HG02610 (cell line): ENCODE results near the gene JSRP1.

Experiments used
- ATAC-seq: cut with Tn5 transposase; IDR thresholded peaks from one replicate; pipeline ENCODE4 v1.9.1; 2021; ENCODE audit warnings: mild to moderate bottlenecking, moderate library complexity; ENCODE audit not compliant: unreplicated experiment

Gene JSRP1

DNA sequence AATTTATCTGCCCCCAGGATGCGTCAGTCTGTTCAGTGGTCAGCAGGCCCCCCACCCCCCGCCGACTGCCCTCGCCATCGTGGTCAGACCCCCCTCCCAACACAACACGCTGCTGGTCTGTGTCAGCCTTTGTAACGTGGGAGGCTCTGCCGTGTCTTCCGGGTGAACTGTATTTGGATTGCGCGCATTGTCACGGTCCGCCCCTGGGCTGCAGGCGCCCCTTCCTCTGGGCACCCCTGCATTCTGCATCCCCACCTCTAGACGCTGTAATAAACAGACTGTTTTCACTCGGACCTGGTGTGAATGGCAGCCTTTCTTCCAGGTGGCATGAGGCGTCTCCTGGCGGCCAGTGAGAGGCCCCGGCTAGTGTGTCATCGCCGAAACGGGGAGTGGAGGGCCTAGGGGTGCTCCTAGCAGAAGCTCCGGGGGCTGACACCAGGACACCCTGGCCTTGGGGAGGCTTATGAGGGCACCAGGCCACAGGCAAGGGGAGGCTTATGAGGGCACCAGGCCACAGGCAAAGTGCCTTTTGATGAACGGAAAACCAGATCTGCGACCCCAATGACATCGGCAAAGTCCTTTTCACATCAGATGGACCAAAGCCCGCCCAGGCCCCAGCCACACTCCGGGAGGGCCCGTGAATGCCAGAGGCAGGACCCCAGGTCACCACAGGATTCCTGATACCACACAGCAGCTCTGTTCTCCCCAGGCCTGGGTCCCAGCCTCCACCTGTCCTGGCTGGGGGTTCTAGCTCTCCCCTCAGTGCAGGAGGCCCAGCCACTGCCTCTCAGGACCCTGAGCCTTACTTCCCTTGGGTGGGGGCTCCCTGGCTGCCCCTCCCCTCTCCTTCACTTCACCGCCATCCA lies 23.7 kb downstream of the JSRP1 start:
- ATAC-seq = no peak

DNA sequence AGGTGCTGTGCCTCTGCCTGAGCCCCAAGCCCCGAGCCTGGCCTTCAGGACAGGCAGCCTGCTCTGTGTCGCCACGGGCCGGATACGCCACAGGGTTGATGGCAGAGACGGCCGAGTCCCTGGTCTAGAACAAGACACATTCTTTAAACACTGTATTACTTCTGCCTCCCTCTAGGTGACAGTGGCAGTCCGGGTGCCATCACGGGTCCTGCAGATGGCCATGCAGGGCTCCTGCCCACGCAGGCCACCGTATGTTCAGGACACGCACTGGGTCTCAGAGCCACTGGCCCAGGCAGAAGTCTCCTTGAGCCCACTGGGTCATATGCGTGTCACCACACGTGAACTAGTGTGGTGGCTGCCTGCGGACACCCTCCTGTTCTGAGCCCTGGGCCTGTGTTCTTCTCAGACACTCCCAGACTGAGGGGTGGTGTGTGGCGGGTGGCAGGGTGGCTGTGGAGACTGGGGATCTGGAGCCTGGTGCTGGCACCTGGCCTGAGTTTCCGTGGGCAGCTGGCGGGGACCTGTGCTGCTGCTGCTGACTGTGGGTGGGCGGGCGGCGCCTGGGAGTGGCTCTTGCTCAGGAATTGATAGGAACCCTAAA lies 24.5 kb downstream of the JSRP1 start:
- ATAC-seq = no peak

DNA sequence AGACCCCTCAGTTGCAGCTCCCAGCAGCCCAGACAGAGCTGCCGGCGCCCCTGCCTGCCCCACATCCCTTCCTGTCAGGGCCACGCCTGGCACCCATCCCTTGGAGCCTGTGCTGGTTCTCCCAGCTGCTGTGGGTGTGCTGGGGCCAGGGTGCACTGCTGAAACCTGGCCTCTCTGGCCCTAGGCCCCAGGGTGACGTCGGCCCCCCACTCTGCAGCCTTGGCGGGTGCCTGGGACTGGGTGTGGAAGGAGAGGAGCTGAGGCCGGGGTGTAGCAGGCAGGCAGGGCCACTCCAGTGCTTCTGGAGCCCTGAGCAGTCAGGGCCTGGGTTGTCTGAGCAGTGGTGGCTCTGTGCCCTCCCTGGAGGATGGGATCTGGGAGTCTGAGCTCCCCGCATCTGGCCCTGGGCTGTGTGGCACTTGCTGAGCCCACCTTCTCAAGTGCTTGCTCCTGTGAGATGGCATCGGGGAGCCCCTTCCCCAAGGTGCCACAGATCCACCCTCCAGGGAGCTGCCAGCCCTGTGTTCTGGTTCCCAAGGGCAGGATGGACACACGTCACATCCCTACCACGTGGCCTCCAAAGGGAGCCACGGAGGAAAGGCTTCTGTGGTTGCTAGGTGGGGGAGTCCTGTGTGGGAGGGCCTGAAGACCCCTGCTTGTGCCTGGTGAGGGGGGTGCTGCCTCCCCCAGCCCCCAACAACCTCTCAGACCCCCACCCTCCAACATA lies 25.2 kb downstream of the JSRP1 start:
- no peak for ATAC-seq

DNA sequence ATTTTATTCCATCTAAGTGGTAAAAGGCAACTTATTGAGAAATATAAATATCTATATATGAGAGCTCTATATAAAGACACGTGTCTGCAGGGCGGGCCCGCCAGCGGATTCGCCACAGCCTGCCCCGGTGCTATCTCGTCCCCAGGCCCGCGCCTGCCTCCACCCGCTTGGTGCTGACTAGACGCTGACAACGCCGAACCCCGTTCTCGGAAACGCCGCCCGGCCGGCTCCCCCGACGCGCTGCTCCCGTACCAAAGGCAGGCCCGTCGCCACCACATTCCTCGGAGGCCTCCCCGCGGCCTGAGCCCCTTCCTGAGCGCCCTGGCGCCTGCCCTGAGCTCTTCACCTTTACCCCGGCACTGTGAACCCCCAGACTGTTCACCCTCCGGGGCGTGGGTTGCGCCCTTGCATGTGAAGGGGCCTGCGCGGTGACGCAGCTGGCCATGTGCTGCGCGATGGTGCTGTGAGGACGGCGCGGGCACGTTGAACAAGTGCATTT lies 26.1 kb downstream of the JSRP1 start:
- ATAC-seq = no peak

DNA sequence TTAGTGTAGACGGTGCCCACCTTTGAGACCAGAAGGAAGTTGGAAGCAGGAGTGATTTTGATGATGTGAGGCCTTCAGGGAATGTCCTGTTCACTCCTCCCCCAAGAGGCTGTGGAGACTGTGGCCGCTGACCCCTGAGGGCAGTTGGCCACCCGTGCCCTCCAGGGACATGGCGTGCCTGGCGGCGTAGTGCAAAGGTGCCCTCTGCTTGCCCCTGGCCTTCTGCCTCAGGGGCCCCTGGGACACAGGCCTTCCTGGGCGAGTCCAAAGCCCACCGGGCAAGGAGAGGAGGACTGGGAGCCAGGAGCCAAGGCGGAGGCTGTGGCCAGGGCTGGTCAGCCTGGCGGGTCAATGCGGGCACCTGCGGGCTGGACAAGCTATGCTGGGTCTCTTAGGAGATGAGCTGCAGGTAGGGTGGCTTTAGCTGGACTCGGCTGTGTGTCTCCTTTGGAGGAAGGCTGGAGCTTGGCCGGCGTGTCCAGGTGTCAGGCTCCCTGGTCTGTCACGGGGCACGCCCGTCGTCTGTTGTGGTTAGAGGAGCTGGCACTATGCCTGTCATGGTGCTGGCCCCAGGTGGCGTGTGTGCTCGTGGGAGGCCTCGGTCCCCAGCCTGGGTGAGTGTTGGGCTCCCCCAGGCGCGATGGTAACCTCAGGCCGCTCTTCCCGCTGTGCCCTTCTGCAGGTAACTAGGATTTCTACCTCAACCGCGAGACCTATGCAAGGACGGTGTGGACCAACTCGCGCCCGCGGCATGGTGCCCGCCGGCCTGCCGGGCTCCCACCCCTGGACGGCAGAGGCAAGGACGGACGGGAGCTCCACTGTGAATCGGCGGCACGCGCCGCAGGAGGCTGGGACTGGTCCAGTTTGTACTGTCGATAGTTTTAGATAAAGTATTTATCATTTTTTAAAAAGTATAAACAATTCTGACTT lies 26.8 kb downstream of the JSRP1 start:
- ATAC-seq = no peak

DNA sequence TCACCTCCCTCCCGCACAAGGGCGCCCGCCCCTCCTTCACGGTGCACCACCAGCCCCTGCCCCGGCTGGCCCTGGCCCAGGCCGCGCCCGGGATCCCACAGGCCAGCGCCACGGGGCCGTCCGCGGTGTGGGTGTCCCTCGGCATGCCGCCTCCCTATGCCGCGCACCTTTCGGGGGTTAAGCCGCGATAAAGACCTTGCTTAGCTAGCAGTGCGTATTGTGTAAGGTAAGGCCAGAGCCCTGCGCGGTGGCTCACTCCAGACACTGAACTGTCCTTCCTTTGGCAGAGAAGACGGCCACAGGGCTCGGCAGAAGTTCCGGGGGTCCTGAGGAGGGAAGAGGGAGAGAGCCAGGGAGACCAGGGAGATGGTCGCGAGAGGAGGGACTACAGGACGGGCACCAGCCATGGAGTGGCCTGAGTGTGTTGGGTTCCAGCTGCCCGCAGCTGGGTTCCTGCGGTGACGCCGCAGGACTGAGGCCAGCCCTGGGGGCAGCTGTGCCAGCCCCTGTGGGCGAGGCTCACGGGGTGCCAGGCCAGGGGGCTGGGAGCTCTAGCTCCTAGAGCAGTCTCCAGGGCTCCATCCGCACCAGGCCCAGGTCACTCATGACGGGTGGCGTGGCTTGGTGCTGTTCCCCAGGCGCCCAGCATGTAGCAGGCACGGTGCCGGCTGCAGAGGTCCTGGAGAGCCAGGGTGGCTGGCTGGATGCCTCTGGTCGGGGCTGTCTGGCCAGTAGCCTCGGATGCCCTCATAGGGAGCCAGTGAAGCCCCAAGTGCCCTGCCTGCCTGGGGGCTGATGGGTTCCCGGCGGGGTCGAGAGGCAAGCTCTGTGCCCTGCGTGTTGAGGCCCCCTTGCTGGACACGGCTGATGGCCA lies 27.8 kb downstream of the JSRP1 start:
- no peak for ATAC-seq

DNA sequence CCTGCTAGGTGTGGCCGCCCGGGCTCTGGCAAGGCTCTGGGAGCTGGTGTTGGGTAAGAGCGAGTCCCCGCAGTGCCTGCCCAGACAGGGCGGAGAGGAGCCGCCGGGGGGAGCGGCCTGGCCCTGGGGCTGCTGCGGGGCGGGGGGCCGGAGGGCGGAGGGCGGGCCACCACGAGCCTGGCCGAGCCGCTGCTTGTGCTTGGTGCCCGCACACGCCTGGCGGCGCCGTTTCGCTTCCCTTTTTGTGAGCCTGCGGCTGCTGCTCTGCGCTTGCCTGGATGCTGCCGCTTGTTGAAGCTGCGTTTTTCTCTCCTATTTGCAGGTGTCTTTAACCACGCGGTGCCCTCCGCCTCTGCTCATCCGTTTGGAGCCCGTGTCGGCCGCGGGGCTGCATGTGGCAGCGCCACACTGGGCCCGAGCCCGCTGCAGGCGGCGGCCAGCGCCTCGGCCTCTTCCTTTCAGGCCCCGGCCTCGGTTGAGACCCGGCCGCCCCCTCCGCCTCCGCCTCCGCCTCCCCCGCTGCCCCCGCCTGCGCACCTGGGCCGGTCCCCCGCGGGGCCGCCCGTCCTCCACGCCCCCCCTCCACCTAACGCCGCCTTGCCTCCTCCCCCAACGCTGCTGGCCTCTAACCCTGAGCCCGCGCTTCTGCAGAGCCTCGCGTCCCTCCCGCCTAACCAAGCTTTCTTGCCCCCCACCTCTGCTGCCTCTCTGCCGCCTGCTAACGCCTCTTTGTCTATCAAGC lies 28.6 kb downstream of the JSRP1 start:
- no peak for ATAC-seq

DNA sequence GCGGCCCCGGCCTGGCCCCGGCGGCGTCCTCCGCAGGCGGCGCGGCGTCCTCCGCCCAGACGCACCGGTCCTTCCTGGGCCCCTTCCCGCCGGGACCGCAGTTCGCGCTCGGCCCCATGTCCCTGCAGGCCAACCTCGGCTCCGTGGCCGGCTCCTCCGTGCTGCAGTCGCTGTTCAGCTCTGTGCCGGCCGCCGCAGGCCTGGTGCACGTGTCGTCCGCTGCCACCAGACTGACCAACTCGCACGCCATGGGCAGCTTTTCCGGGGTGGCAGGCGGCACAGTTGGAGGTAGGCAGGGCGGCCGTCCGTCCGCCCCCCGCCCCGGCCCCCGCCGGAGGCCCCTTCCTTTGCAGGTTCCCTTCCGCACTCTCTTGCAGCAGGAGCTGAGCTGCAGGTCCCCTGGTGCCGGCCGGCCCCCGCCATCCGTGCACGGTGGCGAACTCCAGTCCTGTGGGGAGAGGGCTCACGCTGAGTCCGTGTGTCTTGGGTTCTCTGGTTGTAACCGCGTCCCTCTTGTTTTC lies 29.3 kb downstream of the JSRP1 start:
- no peak for ATAC-seq

DNA sequence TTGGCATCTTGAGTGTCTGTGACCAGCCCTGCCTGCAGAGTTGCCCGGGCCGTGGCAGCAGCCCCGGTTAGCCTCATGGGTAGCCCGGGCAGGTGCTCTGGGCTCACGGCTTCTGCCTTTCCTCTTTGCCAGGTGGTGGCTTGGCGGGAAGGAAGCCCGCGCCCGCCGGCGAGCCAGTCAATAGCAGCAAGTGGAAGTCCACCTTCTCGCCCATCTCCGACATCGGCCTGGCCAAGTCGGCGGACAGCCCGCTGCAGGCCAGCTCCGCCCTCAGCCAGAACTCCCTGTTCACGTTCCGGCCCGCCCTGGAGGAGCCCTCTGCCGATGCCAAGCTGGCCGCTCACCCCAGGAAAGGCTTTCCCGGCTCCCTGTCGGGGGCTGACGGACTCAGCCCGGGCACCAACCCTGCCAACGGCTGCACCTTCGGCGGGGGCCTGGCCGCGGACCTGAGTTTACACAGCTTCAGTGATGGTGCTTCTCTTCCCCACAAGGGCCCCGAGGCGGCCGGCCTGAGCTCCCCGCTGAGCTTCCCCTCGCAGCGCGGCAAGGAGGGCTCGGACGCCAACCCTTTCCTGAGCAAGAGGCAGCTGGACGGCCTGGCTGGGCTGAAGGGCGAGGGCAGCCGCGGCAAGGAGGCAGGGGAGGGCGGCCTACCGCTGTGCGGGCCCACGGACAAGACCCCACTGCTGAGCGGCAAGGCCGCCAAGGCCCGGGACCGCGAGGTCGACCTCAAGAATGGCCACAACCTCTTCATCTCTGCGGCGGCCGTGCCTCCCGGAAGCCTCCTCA lies 30.0 kb downstream of the JSRP1 start:
- no peak for ATAC-seq

DNA sequence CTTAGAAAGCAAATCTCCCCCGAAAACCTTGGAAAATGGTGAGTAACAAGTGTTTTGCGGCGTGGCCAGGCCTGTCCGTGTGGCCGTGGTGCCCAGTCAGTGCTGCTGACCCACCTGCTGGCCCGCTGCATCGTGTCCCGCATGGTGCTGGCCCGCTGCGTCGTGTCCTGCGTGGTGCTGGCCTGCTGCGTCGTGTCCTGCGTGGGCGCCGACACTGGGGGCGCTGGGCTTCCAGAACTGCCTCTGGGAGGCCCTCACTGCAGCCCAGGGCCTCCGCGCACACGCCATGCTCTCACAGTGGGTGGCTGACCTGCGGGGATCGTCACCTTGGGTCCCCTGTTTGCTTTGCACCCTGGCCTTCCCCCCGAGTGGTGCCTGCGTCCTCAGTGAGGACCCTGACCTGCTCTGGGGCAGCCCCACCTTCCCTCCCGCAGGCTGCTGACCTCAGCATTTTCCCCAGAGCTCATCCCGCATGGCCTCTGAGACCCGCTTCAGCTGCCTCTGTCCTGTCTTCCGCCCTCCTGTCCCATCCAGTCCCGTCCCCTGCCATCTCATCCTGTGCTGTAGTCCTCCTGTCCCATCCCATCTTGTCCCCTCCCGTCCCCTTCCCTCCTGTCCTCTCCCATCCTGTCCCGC lies 30.7 kb downstream of the JSRP1 start:
- no peak for ATAC-seq

DNA sequence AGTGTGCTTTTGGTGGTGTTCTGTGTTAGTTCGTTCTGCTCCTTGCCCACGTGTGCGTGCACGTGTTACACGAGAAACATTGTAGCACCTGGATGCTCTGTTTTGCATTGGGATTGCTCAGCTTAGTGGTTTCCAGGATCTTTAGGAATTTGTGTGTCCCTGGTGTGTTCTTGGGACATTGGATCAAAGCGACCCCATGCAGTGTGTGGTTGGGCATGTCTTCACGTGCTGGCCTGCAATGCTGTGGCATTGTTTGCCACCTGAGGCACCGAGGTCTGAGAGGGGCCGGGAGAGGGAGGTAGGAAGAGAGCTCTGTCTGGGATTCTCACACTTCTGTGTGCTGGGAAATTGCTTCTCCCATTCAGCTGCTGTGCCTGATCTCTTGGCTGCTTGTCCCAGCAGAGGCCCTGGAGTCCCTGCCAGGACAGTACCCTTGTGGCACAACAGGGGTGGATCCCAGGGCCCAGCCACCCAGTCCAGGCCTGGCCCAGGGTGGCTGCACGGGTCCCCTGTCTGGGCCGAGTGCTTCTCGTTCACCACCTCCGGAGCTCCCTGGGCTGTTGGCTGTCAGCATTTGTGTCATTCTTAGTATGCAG lies 31.4 kb downstream of the JSRP1 start:
- no peak for ATAC-seq

DNA sequence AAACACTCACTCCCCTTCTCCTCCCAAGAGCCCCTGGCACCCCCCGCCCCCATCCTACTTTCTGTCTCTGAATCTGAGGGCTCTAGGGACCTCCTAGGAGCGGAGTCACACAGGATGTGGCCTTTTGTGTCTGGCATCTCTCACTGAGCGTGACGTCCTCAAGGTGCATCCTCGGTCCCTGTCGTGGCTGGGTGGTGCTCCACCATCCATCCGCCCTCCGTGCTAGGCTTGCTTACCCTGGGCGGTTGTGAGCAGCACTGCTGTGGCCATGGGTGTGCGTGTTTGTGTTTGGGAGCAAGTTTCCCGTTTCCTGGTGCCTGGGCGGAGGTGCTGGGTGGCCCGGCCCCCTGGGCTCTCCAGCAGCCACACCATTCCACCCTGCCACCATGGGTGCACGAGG lies 32.3 kb downstream of the JSRP1 start:
- peak; percentile 38 for ATAC-seq

DNA sequence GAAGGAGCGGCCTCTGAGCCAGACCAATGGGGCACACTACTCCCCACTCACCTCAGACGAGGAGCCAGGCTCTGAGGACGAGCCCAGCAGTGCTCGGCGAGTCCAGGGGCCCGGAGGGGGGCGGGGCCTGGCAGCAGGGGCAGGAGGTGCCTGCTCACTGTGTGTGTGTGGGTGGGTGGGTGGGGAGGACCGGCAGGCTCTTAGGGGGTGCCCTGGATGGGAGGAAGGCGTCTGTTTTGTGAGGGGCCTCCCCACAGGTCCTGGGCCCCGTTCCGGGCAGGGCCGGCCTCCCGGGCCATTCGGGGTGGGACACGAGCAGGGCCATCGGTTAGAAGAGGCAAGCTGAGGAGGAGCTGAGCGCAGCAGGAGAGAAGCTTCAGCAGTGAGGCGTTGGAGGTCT lies 32.8 kb downstream of the JSRP1 start:
- ATAC-seq = no peak

DNA sequence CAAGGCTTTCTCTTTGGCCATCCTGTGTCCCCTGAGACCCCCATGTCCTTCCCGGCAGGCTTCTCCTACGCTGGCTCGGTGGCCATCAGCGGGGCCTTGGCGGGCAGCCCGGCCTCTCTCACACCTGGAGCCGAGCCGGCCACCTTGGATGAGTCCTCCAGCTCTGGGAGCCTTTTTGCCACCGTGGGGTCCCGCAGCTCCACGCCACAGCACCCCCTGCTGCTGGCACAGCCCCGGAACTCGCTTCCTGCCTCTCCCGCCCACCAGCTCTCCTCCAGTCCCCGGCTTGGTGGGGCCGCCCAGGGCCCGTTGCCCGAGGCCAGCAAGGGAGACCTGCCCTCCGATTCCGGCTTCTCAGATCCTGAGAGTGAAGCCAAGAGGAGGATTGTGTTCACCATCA lies 34.3 kb downstream of the JSRP1 start:
- ATAC-seq = no peak

DNA sequence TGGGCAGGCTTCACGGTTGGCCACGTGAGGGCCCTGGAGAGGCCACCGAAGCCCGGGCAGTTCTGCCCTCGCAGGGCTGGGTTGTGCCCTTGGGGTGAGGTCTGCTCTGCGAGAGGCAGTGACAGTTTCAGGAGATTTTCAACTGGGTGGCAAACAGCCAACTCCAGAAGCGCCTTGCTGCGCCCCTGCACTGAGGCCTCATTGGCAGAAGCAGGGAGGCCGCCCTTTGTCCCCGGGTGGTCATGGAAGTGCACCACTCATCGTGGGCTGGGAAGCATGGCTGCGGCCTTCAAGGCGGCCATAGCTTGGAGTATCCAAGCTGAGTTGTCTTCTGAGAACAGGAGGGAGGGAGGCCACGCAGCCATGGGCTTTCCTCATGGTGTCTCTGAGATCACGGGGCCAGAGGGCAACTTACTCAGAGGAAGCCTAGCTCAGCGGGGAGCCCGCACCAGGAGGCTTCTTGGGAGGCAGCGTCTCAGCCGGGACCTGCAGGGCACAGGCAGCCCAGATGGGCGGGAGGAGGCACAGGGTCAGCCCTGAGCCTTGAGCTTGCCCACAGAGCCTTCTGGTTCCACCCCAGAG lies 34.9 kb downstream of the JSRP1 start:
- ATAC-seq = no peak

DNA sequence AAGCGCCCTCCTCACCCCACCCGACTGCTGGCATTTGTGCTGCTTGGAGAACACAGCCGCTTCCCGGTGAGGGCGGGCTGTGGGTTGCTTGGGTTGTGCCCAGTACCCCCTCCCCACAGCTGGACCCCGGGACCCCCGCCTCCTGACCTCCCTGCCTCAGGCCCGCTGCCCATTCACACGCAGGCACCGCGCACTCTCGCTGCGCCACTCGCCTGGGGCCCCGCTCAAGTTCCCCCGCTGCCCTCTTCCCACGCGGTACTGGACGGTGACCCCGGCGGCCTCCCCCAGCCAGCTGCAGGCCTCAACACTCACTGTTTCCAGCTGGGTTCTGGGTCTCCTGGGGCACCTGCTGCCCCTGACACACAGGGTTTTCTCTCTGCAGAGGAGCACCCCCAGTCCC lies 36.5 kb downstream of the JSRP1 start:
- no peak for ATAC-seq

DNA sequence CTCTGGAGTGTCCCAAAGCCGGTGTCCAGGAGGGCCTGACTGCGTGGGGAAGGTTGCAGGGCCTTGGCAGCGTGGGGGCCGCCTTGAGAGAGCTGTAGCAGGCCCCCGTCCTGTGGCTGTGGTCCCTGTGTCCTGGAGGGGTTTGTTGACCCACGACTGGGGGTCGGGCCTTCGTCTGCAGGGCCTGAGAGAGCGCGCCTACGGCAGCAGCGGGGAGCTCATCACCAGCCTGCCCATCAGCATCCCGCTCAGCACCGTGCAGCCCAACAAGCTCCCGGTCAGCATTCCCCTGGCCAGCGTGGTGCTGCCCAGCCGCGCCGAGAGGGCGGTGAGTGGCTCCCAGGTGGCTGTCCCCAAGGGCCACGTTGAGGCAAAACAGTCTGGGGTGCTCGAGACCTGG lies 38.6 kb downstream of the JSRP1 start:
- ATAC-seq = no peak
